EH (cell line): ENCODE measurements around the gene DDHD1.
"Not testable (repeated sequence)": the region's sequence is repeated elsewhere in the genome, so short reads cannot be mapped to it uniquely, and the experiment has no call there.

Experiments
- DNase-seq: peaks from one replicate; pipeline ENCODE4 v3.0.0-alpha.2; 2015; ENCODE audit warnings: low read depth

The DDHD1 gene

GRCh38 chr14:53152184-53152886, 788 bp downstream of the DDHD1 start:
- DNase-seq, result peak; percentile 55

- DNase-seq, result peak; percentile 54
These were observed 1.5 kb downstream of the DDHD1 start for GRCh38 chr14:53151523-53152183.

- no peak for DNase-seq
These were observed 3.3 kb downstream of the DDHD1 start for GRCh38 chr14:53149668-53150316.

GRCh38 chr14:53148671-53149070, 4.5 kb downstream of the DDHD1 start:
- DNase-seq, result no peak

- DNase-seq, result no peak
These were observed 5.2 kb downstream of the DDHD1 start for GRCh38 chr14:53147893-53148292.

GRCh38 chr14:53147208-53147607, 5.9 kb downstream of the DDHD1 start:
- no peak for DNase-seq

GRCh38 chr14:53146739-53147138, 6.4 kb downstream of the DDHD1 start:
- DNase-seq, result no peak

- DNase-seq, result peak; percentile 16
These were observed 8.9 kb downstream of the DDHD1 start for GRCh38 chr14:53144244-53144643.

GRCh38 chr14:53140585-53140984, 12.5 kb downstream of the DDHD1 start:
- no peak for DNase-seq

GRCh38 chr14:53137568-53138203, 15.4 kb downstream of the DDHD1 start:
- no peak for DNase-seq

- DNase-seq, result peak; percentile 48
These were observed 22.6 kb downstream of the DDHD1 start for GRCh38 chr14:53130491-53130890.

GRCh38 chr14:53128303-53129028, 24.7 kb downstream of the DDHD1 start:
- DNase-seq, result no peak

- DNase-seq, result no peak
These were observed 25.3 kb downstream of the DDHD1 start for GRCh38 chr14:53127832-53128231.

- DNase-seq, result no peak
These were observed 26.0 kb downstream of the DDHD1 start for GRCh38 chr14:53127151-53127550.

- peak; percentile 15 for DNase-seq
These were observed 26.4 kb downstream of the DDHD1 start for GRCh38 chr14:53126731-53127130.

GRCh38 chr14:53124786-53125185, 28.3 kb downstream of the DDHD1 start:
- DNase-seq, result no peak

GRCh38 chr14:53121419-53121818, 31.7 kb downstream of the DDHD1 start:
- not testable (repeated sequence) for DNase-seq

GRCh38 chr14:53117479-53117878, 35.6 kb downstream of the DDHD1 start:
- DNase-seq, result not testable (repeated sequence)

- DNase-seq, result no peak
These were observed 39.1 kb downstream of the DDHD1 start for GRCh38 chr14:53113989-53114388.

- no peak for DNase-seq
These were observed 43.0 kb downstream of the DDHD1 start for GRCh38 chr14:53110096-53110495.

- DNase-seq, result no peak
These were observed 43.8 kb downstream of the DDHD1 start for GRCh38 chr14:53109105-53110041.
